Measurements from ENCODE around the gene SEMA6B.
"Not testable (repeated sequence)": the region's sequence is repeated elsewhere in the genome, so short reads cannot be mapped to it uniquely, and the experiment has no call there.

The SEMA6B gene

GRCh38 chr19:4527377-4527776 is 32.1 kb downstream of the SEMA6B start:
- no CpG with 5 or more reads among the region's 8 CpGs for WGBS (ENCODE audit: extremely low coverage, insufficient coverage, low lambda C conversion rate)
- not testable (repeated sequence) for H2BK120ac ChIP-seq (ENCODE audit: low read depth, low read length); H3K23ac ChIP-seq (ENCODE audit: low read length)

DNA sequence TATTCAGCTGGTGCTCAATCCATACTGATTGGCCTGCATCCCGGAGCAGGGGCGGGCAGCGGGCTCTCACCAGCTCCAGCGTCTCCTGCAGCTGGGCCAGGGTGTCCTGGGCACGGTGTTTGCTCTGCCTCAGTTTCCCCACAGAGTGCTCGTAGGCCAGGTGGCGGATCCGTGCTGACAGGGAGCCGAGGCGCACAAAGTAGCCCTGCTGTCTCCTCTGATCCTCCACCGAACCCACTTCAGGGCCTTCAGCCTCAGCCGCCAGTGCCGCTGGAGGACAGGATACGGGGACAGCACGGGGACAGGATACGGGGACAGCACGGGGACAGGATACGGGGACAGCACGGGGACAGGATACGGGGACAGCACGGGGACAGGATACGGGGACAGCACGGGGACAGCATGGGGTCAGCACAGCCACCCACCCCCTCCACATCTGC is 33.9 kb downstream of the SEMA6B start:
- no peak overlapping the region for H4K5ac ChIP-seq (ENCODE audit: low read length)
- H3K27me3 ChIP-seq (ENCODE audit: insufficient read depth, low read length, poor library complexity), result no peaks in the 10 kb centered on the region
- no peak overlapping the region for H2BK15ac ChIP-seq (replicated peaks; ENCODE audit: low read depth)
- DNase-seq, result no peak
- no peak overlapping the region for H4K8ac ChIP-seq (ENCODE audit: low read depth, low read length)
- no peaks in the 10 kb centered on the region for H3K79me2 ChIP-seq (ENCODE audit: control insufficient read depth, insufficient read depth, low read length)
- no CpG with 5 or more reads among the region's 23 CpGs for WGBS (ENCODE audit: extremely low coverage, insufficient coverage, low lambda C conversion rate)
- H2AK5ac ChIP-seq (ENCODE audit: low read length), result no peak overlapping the region
- H3K18ac ChIP-seq (ENCODE audit: low read length), result no peak overlapping the region
- no peak overlapping the region for H3K23ac ChIP-seq (ENCODE audit: low read length)
- H3K4me1 ChIP-seq (ENCODE audit: control insufficient read depth, low read depth, low read length), result no peaks in the 10 kb centered on the region
- no peak overlapping the region for H3K4me2 ChIP-seq (ENCODE audit: low read length)
- H2BK120ac ChIP-seq (ENCODE audit: low read depth, low read length), result no peak overlapping the region
- H3K27ac ChIP-seq (ENCODE audit: low read depth, low read length), result no peak overlapping the region
- no peak overlapping the region for H3K9ac ChIP-seq (ENCODE audit: low read length)
- H3K36me3 ChIP-seq (ENCODE audit: control insufficient read depth, insufficient read depth, low read length), result no peaks in the 10 kb centered on the region
- H3K4me3 ChIP-seq (ENCODE audit: low read length), result no peak overlapping the region
- no peaks in the 10 kb centered on the region for H3K79me1 ChIP-seq (ENCODE audit: low read length)
- H2BK5ac ChIP-seq (ENCODE audit: low read length), result no peak overlapping the region
- no peak overlapping the region for H3K4ac ChIP-seq (ENCODE audit: low read depth, low read length)
- no peak overlapping the region for H3K56ac ChIP-seq (ENCODE audit: low read length)

More at GRCh38 chr19:4527377-4527776, 32.1 kb downstream of the SEMA6B start:
- DNase-seq; H3K18ac ChIP-seq (ENCODE audit: low read length); H3K79me1 ChIP-seq (ENCODE audit: low read length); H4K8ac ChIP-seq (ENCODE audit: low read depth, low read length); H3K79me2 ChIP-seq (ENCODE audit: control insufficient read depth, insufficient read depth, low read length); H2BK15ac ChIP-seq (replicated peaks; ENCODE audit: low read depth); H2BK5ac ChIP-seq (ENCODE audit: low read length); H3K27me3 ChIP-seq (ENCODE audit: insufficient read depth, low read length, poor library complexity); H3K9ac ChIP-seq (ENCODE audit: low read length); H3K36me3 ChIP-seq (ENCODE audit: control insufficient read depth, insufficient read depth, low read length); H3K27ac ChIP-seq (ENCODE audit: low read depth, low read length); H3K4me3 ChIP-seq (ENCODE audit: low read length); H3K4me1 ChIP-seq (ENCODE audit: control insufficient read depth, low read depth, low read length); H3K4me2 ChIP-seq (ENCODE audit: low read length); H4K5ac ChIP-seq (ENCODE audit: low read length); H2AK5ac ChIP-seq (ENCODE audit: low read length); H3K56ac ChIP-seq (ENCODE audit: low read length); H3K4ac ChIP-seq (ENCODE audit: low read depth, low read length): not testable (repeated sequence)

DNA sequence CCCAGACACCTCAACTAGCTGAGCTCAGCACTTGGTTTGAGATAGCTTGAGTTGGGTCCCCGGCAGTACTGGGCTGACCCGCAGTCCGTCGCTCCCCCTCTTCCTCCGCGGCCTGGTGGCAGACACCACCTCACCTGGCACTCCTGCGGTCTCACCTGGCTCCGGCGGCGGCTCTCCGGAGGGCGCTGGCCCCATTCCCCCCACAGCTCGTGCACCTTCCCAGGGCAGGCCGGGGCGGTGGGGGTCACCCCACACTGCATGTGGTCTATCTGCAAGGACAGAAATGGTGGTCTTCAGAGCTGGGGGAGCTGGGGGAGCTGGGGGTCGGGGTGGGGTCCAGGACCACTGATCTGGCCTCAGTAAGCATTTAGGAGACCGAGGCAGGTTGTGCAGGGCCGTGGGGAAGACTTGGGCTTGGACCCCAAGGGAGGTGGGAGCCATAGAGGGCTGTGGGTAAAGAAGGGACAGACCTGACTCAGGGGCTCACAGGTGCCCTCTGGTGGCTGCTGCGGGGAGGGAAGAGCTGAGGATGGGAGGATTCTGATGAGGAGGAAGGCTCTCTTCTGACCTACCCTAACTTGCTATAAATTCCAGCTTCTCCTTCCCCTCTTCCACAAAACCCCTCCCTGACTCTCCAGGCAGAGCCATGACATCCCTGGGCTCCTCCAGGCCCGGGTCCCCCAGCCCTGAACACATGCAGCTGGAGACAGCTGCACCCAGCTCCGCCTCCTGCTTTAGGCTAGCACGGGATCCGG is 34.5 kb downstream of the SEMA6B start:
- H4K5ac ChIP-seq (ENCODE audit: low read length), result no peak overlapping the region
- H3K27ac ChIP-seq (ENCODE audit: low read depth, low read length), result no peak overlapping the region
- H3K27me3 ChIP-seq (ENCODE audit: insufficient read depth, low read length, poor library complexity), result no peaks in the 10 kb centered on the region
- H3K18ac ChIP-seq (ENCODE audit: low read length), result no peak overlapping the region
- no peak overlapping the region for H2BK120ac ChIP-seq (ENCODE audit: low read depth, low read length)
- DNase-seq, result peak; percentile 53
- no peaks in the 10 kb centered on the region for H3K79me1 ChIP-seq (ENCODE audit: low read length)
- no CpG with 5 or more reads among the region's 23 CpGs for WGBS (ENCODE audit: extremely low coverage, insufficient coverage, low lambda C conversion rate)
- H4K8ac ChIP-seq (ENCODE audit: low read depth, low read length), result no peak overlapping the region
- no peak overlapping the region for H2BK15ac ChIP-seq (replicated peaks; ENCODE audit: low read depth)
- no peaks in the 10 kb centered on the region for H3K4me1 ChIP-seq (ENCODE audit: control insufficient read depth, low read depth, low read length)
- H3K9ac ChIP-seq (ENCODE audit: low read length), result no peak overlapping the region
- H3K56ac ChIP-seq (ENCODE audit: low read length), result no peak overlapping the region
- no peak overlapping the region for H3K23ac ChIP-seq (ENCODE audit: low read length)
- no peak overlapping the region for H2AK5ac ChIP-seq (ENCODE audit: low read length)
- no peaks in the 10 kb centered on the region for H3K36me3 ChIP-seq (ENCODE audit: control insufficient read depth, insufficient read depth, low read length)
- no peak overlapping the region for H3K4me2 ChIP-seq (ENCODE audit: low read length)
- no peaks in the 10 kb centered on the region for H3K79me2 ChIP-seq (ENCODE audit: control insufficient read depth, insufficient read depth, low read length)
- H3K4ac ChIP-seq (ENCODE audit: low read depth, low read length), result no peak overlapping the region
- H2BK5ac ChIP-seq (ENCODE audit: low read length), result no peak overlapping the region
- no peak overlapping the region for H3K4me3 ChIP-seq (ENCODE audit: low read length)

DNA sequence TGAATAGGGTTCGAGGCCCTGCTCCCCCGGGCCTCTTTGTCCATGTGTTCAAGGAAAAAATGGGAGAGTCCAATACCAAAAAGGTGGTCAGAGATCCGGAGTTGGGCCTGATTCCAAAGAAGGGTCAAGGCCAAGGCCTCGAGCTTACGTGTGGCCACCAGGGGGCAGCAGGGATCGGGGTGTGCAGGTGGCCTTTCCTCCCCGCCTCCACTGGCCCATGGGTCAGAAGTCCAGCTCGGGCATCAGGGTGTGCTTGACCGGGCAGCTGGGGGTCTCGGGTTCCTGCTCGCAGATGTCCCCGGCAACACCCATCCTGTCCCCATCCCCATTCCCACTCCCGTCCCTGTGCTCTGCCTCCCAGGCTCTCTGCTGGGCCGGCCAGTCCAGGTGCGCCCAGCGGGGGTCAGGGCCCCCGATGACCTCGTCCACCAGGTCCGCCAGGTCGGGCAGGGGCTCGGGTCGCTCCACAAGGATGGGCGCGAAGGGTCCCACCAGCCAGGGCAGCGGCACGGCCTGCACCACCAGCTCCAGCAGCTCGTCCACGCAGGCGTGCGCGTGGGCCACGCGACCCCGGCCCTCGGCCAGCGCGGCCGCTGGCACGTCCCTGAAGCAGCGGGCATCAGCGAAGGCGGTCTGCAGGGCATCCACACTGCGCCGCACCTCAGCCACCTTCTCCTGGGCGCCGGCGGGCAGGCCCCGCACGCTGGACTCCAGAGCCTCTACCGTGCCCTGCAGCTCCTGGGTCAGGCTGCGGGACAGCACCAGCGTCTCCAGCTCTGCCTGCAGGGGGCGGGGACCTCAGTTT is 36.0 kb downstream of the SEMA6B start:
- no peak overlapping the region for H3K9ac ChIP-seq (ENCODE audit: low read length)
- peak; percentile 42 for DNase-seq
- no peak overlapping the region for H3K56ac ChIP-seq (ENCODE audit: low read length)
- no CpG with 5 or more reads among the region's 53 CpGs for WGBS (ENCODE audit: extremely low coverage, insufficient coverage, low lambda C conversion rate)
- no peaks in the 10 kb centered on the region for H3K4me1 ChIP-seq (ENCODE audit: control insufficient read depth, low read depth, low read length)
- no peak overlapping the region for H3K23ac ChIP-seq (ENCODE audit: low read length)
- no peak overlapping the region for H2BK120ac ChIP-seq (ENCODE audit: low read depth, low read length)
- H4K5ac ChIP-seq (ENCODE audit: low read length), result no peak overlapping the region
- no peak overlapping the region for H2BK15ac ChIP-seq (replicated peaks; ENCODE audit: low read depth)
- no peak overlapping the region for H4K8ac ChIP-seq (ENCODE audit: low read depth, low read length)
- H3K4ac ChIP-seq (ENCODE audit: low read depth, low read length), result no peak overlapping the region
- no peak overlapping the region for H3K4me3 ChIP-seq (ENCODE audit: low read length)
- H2AK5ac ChIP-seq (ENCODE audit: low read length), result no peak overlapping the region
- H3K27me3 ChIP-seq (ENCODE audit: insufficient read depth, low read length, poor library complexity), result no peaks in the 10 kb centered on the region
- no peak overlapping the region for H3K18ac ChIP-seq (ENCODE audit: low read length)
- H3K79me2 ChIP-seq (ENCODE audit: control insufficient read depth, insufficient read depth, low read length), result no peaks in the 10 kb centered on the region
- H2BK5ac ChIP-seq (ENCODE audit: low read length), result no peak overlapping the region
- no peak overlapping the region for H3K4me2 ChIP-seq (ENCODE audit: low read length)
- no peaks in the 10 kb centered on the region for H3K79me1 ChIP-seq (ENCODE audit: low read length)
- no peak overlapping the region for H3K27ac ChIP-seq (ENCODE audit: low read depth, low read length)
- H3K36me3 ChIP-seq (ENCODE audit: control insufficient read depth, insufficient read depth, low read length), result no peaks in the 10 kb centered on the region

GRCh38 chr19:4522291-4523002 is 37.0 kb downstream of the SEMA6B start:
- Histone ChIP-seq H3K4me3 (ENCODE audit: low read length) (no peak overlapping the region), H2BK15ac (replicated peaks; ENCODE audit: low read depth) (no peak overlapping the region)

More at GRCh38 chr19:4522291-4523002, 37.0 kb downstream of the SEMA6B start:
- Histone ChIP-seq H2AK5ac (ENCODE audit: low read length) (no peak overlapping the region), H2BK120ac (ENCODE audit: low read depth, low read length) (no peak overlapping the region), H3K23ac (ENCODE audit: low read length) (no peak overlapping the region), H4K5ac (ENCODE audit: low read length) (no peak overlapping the region), H3K9ac (ENCODE audit: low read length) (no peak overlapping the region), H3K36me3 (ENCODE audit: control insufficient read depth, insufficient read depth, low read length) (no peaks in the 10 kb centered on the region), H3K18ac (ENCODE audit: low read length) (no peak overlapping the region), H3K79me2 (ENCODE audit: control insufficient read depth, insufficient read depth, low read length) (no peaks in the 10 kb centered on the region), H3K4me1 (ENCODE audit: control insufficient read depth, low read depth, low read length) (no peaks in the 10 kb centered on the region), H2BK5ac (ENCODE audit: low read length) (no peak overlapping the region), H3K56ac (ENCODE audit: low read length) (no peak overlapping the region), H3K27me3 (ENCODE audit: insufficient read depth, low read length, poor library complexity) (no peaks in the 10 kb centered on the region), H3K79me1 (ENCODE audit: low read length) (no peaks in the 10 kb centered on the region), H3K4me2 (ENCODE audit: low read length) (no peak overlapping the region), H4K8ac (ENCODE audit: low read depth, low read length) (no peak overlapping the region), H3K4ac (ENCODE audit: low read depth, low read length) (no peak overlapping the region), H3K27ac (ENCODE audit: low read depth, low read length) (no peak overlapping the region)
- no peak for DNase-seq
- no CpG with 5 or more reads among the region's 15 CpGs for WGBS (ENCODE audit: extremely low coverage, insufficient coverage, low lambda C conversion rate)

Data from mesendoderm (in vitro differentiated cells).